Neuronal stem cell (in vitro differentiated cells): Measurements from ENCODE around the gene PIGB.
"Not testable (repeated sequence)": the region's sequence is repeated elsewhere in the genome, so short reads cannot be mapped to it uniquely, and the experiment has no call there.

Source experiments
- DNase-seq: peaks from one replicate; pipeline ENCODE4 v3.0.0-alpha.2; 2013; ENCODE audit warnings: low spot score
- H2AFZ ChIP-seq: one replicate; pipeline ENCODE4 v1.6.1; 2013; ENCODE audit warnings: mild to moderate bottlenecking, low read length, inconsistent platforms
- H2AK5ac ChIP-seq: 2 replicates; pipeline ENCODE4 v1.6.1; 2013; ENCODE audit warnings: low read depth, mild to moderate bottlenecking, inconsistent platforms, low read length, moderate library complexity, mixed read lengths
- H2BK120ac ChIP-seq: 2 replicates; pipeline ENCODE4 v1.6.1; 2013; ENCODE audit warnings: low read depth, mild to moderate bottlenecking, inconsistent platforms, low read length, moderate library complexity, mixed read lengths
- H2BK12ac ChIP-seq: one replicate; pipeline ENCODE4 v1.6.1; 2013; ENCODE audit warnings: low read length, inconsistent platforms
- H2BK15ac ChIP-seq: 2 replicates; pipeline ENCODE4 v1.6.1; 2013; ENCODE audit warnings: mild to moderate bottlenecking, low read length, inconsistent platforms, mixed read lengths
- H2BK5ac ChIP-seq: one replicate; pipeline ENCODE4 v1.6.1; 2013; ENCODE audit warnings: inconsistent platforms, mild to moderate bottlenecking, low read length, moderate library complexity
- H3K14ac ChIP-seq: one replicate; pipeline ENCODE4 v1.6.1; 2013; ENCODE audit warnings: low read length, inconsistent platforms
- H3K18ac ChIP-seq: 2 replicates; pipeline ENCODE4 v1.6.1; 2013; ENCODE audit warnings: low read length, inconsistent platforms
- H3K23ac ChIP-seq: 2 replicates; pipeline ENCODE4 v1.6.1; 2013; ENCODE audit warnings: low read depth, mild to moderate bottlenecking, mixed read lengths, low read length, inconsistent platforms; ENCODE audit not compliant: poor library complexity
- H3K27ac ChIP-seq: replicated peaks from 3 replicates; pipeline ENCODE4 v1.5.1; 2013; ENCODE audit warnings: low read length, inconsistent platforms
- H3K27me3 ChIP-seq, 3 experiments: 2 replicates each; pipeline ENCODE4 v1.6.1; 2013; ENCODE audit warnings: low read length in 3 of 3, mild to moderate bottlenecking in 2 of 3, inconsistent platforms in 1 of 3, low read depth in 1 of 3, mixed read lengths in 1 of 3, moderate library complexity in 1 of 3; ENCODE audit not compliant: control insufficient read depth in 3 of 3, insufficient read depth in 3 of 3
- H3K36me3 ChIP-seq, 2 donors: replicated peaks in 1 of 2; 2 replicates each; pipeline ENCODE4 v1.6.1; 2013; ENCODE audit warnings: low read length in 2 of 2; ENCODE audit not compliant: control insufficient read depth in 2 of 2, insufficient read depth in 2 of 2
- H3K4ac ChIP-seq: 2 replicates; pipeline ENCODE4 v1.6.1; 2013; ENCODE audit warnings: inconsistent platforms, mild to moderate bottlenecking, low read length, moderate library complexity
- H3K4me1 ChIP-seq, 2 donors: 1 replicate in 1 of 2; 2 replicates in 1 of 2; pipeline ENCODE4 v1.6.1; 2013; ENCODE audit warnings: low read length in 2 of 2, low read depth in 1 of 2; ENCODE audit not compliant: control insufficient read depth in 2 of 2, insufficient read depth in 1 of 2
- H3K4me2 ChIP-seq: one replicate; pipeline ENCODE4 v1.6.1; 2013; ENCODE audit warnings: mild to moderate bottlenecking, low read length, inconsistent platforms; ENCODE audit not compliant: insufficient read depth, poor library complexity, severe bottlenecking
- H3K4me3 ChIP-seq, 2 donors: 2 replicates each; pipeline ENCODE4 v1.5.1; 2013; ENCODE audit warnings: low read length in 2 of 2, mild to moderate bottlenecking in 2 of 2, inconsistent platforms in 1 of 2, moderate library complexity in 1 of 2
- H3K79me1 ChIP-seq: one replicate; pipeline ENCODE4 v1.6.1; 2013; ENCODE audit warnings: low read depth, mild to moderate bottlenecking, inconsistent platforms, low read length, moderate library complexity
- H3K9ac ChIP-seq: one replicate; pipeline ENCODE4 v1.6.1; 2013; ENCODE audit warnings: mild to moderate bottlenecking, low read depth, low read length, inconsistent platforms; ENCODE audit not compliant: poor library complexity
- H3K9me3 ChIP-seq, 2 donors: replicated peaks in 1 of 2; 2 replicates each; pipeline versions ENCODE3 to v1.6.1; 2013; ENCODE audit warnings: low read length in 2 of 2, mild to moderate bottlenecking in 2 of 2, inconsistent platforms in 1 of 2, low read depth in 1 of 2, mixed read lengths in 1 of 2, moderate library complexity in 1 of 2; ENCODE audit not compliant: control insufficient read depth in 2 of 2, insufficient read depth in 1 of 2
- H4K8ac ChIP-seq: one replicate; pipeline ENCODE4 v1.6.1; 2013; ENCODE audit warnings: low read depth, mild to moderate bottlenecking, inconsistent platforms, low read length, moderate library complexity
- H4K91ac ChIP-seq: one replicate; pipeline ENCODE4 v1.6.1; 2013; ENCODE audit warnings: low read length, low read depth, mild to moderate bottlenecking, inconsistent platforms; ENCODE audit not compliant: poor library complexity
- WGBS, 2 donors: extraction: QIAGEN DNeasy Blood & Tissue Kit; methylation state at CpG; one replicate each; pipeline ENCODE4 v1.1.7; 2013; ENCODE audit warnings: missing lambda C conversion rate in 2 of 2, mixed read lengths in 1 of 2; ENCODE audit not compliant: insufficient read length in 2 of 2, insufficient replicate concordance in 1 of 2; ENCODE audit errors: extremely low coverage in 2 of 2; 5-methylcytosine and 5-hydroxymethylcytosine counted together

PIGB gene

DNA sequence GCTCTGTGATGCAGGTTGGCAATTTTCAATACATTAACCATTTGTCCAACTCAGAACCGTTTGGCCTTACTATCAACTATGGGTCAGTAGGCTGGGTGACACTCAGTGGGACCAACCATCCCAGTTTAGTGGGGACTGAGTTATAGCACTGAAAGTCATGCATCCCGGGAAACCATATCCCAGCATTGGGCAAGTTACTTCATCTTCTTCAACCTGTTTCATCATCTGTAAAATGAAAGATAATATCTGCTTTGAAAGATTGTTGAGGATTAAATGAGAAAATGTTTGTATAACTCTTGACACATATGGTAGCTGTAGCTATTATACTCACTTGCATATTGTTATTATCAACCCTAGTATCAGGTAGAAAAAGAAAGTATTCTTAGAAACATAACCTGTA is 41.3 kb upstream of the PIGB start:
- no peak overlapping the region for H2AK5ac ChIP-seq
- H3K18ac ChIP-seq = no peak overlapping the region
- no peak overlapping the region for H3K27ac ChIP-seq
- H3K79me1 ChIP-seq = no peaks in the 10 kb centered on the region
- H3K4me2 ChIP-seq = no peak overlapping the region
- DNase-seq = no peak
- WGBS, 2 donors = no CpG with 5 or more reads among the region's 2 CpGs
- no peak overlapping the region for H3K4ac ChIP-seq
- H4K8ac ChIP-seq = no peak overlapping the region
- H2BK5ac ChIP-seq = no peak overlapping the region
- no peaks in the 10 kb centered on the region for H3K4me1 ChIP-seq
- no peak overlapping the region for H3K9ac ChIP-seq
- no peak overlapping the region for H2BK15ac ChIP-seq
- no peak overlapping the region for H2BK12ac ChIP-seq
- no peaks in the 10 kb centered on the region for H3K27me3 ChIP-seq
- no peak overlapping the region for H3K14ac ChIP-seq
- H3K23ac ChIP-seq = no peak overlapping the region
- no peak overlapping the region for H2BK120ac ChIP-seq
- no peak overlapping the region for H4K91ac ChIP-seq
- no peaks in the 10 kb centered on the region for H3K9me3 ChIP-seq
- no peaks in the 10 kb centered on the region for H3K36me3 ChIP-seq
- H2AFZ ChIP-seq = no peak overlapping the region
- H3K4me3 ChIP-seq = no peak overlapping the region

DNA sequence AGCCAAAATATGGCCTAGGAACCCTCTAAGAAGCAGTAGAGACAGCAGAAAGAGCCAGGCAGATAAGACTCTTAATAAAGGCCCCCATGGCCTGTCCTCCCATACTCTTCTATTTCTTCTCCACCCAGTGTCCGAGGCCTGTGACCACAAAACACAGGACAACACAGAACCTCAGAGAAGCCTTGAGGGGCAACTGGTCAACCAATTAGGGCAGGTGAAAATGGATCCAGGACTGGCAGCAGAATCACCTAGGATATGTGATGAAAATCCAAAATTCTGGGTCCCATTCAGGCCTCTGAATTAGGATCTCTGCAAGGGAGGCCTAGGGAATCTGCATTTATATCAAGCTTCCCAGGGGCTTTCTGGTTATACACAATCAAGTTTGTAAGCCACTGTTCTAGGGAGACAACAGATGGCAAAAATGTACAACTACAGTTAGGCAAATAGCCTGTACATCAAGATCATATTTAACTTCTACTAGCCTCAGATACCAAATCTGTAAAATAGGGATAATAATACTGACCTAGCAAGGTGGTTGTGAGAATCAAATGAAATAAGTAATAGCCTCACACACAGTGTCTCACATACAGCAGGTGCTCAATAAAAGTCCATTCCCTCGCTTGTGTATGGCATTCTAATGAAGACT is 39.8 kb upstream of the PIGB start:
- H2BK12ac ChIP-seq = no peak overlapping the region
- no peak overlapping the region for H3K4ac ChIP-seq
- H2AK5ac ChIP-seq = no peak overlapping the region
- no peaks in the 10 kb centered on the region for H3K9me3 ChIP-seq
- H4K8ac ChIP-seq = no peak overlapping the region
- H3K23ac ChIP-seq = no peak overlapping the region
- no peak overlapping the region for H3K9ac ChIP-seq
- DNase-seq = no peak
- no peak overlapping the region for H4K91ac ChIP-seq
- H2AFZ ChIP-seq = no peak overlapping the region
- WGBS, 2 donors = no CpG with 5 or more reads among the region's 2 CpGs
- no peak overlapping the region for H3K27ac ChIP-seq
- no peaks in the 10 kb centered on the region for H3K4me1 ChIP-seq
- no peak overlapping the region for H3K4me2 ChIP-seq
- H3K79me1 ChIP-seq = no peaks in the 10 kb centered on the region
- no peak overlapping the region for H2BK120ac ChIP-seq
- no peaks in the 10 kb centered on the region for H3K36me3 ChIP-seq
- no peak overlapping the region for H3K14ac ChIP-seq
- no peak overlapping the region for H2BK15ac ChIP-seq
- H3K27me3 ChIP-seq = no peaks in the 10 kb centered on the region
- no peak overlapping the region for H3K18ac ChIP-seq
- H2BK5ac ChIP-seq = no peak overlapping the region
- no peak overlapping the region for H3K4me3 ChIP-seq

DNA sequence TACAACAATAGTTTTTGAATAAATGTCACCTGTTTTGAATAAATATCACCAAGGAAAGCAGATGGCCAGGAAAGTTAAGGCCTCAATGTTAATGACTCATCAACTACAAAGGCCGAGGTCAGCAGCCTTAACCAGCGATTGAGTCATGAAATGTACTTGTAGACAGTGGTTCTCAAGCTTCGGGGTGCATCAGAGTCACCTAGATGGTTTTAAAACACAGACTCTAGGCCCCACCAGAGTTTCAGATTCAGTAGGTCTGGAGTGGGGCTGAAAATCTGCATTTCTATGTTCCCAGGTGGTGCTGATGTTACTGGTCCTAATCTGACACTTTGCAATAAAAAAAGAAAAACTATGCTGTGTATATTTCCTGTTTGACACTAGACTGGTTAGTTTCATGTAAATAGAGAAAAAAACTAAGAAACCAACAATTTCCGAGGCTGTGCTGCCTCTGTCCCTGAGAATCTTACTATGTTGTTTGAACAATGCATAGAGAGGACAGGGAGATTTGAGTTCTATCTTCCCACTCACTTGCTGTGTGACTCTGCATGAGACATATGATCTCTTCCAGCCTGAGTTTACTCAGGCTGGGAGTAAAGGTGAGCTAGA is 39.2 kb upstream of the PIGB start:
- H3K4ac ChIP-seq = no peak overlapping the region
- no peak overlapping the region for H2BK5ac ChIP-seq
- WGBS, 2 donors = no CpG with 5 or more reads among the region's 4 CpGs
- H3K9me3 ChIP-seq = no peaks in the 10 kb centered on the region
- no peak overlapping the region for H3K9ac ChIP-seq
- H3K4me1 ChIP-seq = no peaks in the 10 kb centered on the region
- no peaks in the 10 kb centered on the region for H3K36me3 ChIP-seq
- H2AFZ ChIP-seq = no peak overlapping the region
- no peak overlapping the region for H3K18ac ChIP-seq
- H3K23ac ChIP-seq = no peak overlapping the region
- no peak overlapping the region for H2BK15ac ChIP-seq
- H2BK12ac ChIP-seq = no peak overlapping the region
- no peak overlapping the region for H2BK120ac ChIP-seq
- DNase-seq = no peak
- H2AK5ac ChIP-seq = no peak overlapping the region
- H3K27ac ChIP-seq = no peak overlapping the region
- no peak overlapping the region for H4K8ac ChIP-seq
- no peaks in the 10 kb centered on the region for H3K27me3 ChIP-seq
- no peak overlapping the region for H3K4me3 ChIP-seq
- no peak overlapping the region for H3K4me2 ChIP-seq
- H3K79me1 ChIP-seq = no peaks in the 10 kb centered on the region
- H3K14ac ChIP-seq = no peak overlapping the region
- no peak overlapping the region for H4K91ac ChIP-seq

DNA sequence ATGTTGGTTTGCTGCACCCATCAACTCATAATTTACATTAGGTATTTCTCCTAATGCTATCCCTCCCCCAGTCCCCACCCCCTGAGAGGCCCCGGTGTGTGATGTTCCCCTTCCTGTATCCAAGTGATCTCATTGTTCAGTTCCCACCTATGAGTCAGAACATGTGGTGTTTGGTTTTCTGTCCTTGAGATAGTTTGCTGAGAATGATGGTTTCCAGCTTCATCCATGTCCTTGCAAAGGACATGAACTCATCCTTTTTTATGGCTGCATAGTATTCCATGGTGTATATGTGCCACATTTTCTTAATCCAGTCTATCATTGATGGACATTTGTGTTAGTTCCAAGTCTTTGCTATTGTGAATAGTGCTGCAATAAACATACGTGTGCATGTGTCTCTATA is 38.4 kb upstream of the PIGB start:
- not testable (repeated sequence) for H2AFZ ChIP-seq, H3K79me1 ChIP-seq, H3K14ac ChIP-seq, H4K8ac ChIP-seq, H3K4me1 ChIP-seq, H3K4me2 ChIP-seq, H4K91ac ChIP-seq, H2BK12ac ChIP-seq, H3K9me3 ChIP-seq, H2BK120ac ChIP-seq, H3K4me3 ChIP-seq, H3K27me3 ChIP-seq, DNase-seq, H3K9ac ChIP-seq, H2AK5ac ChIP-seq, H2BK15ac ChIP-seq, H3K27ac ChIP-seq, H2BK5ac ChIP-seq, H3K18ac ChIP-seq, H3K4ac ChIP-seq, H3K36me3 ChIP-seq, H3K23ac ChIP-seq
- no CpG with 5 or more reads among the region's 2 CpGs for WGBS, 2 donors
